T-helper 2 cell treated with Interferon-gamma antibody and Interleukin-4, amounts not matched to agents 5 μg/mL and 100 μg/mL, for 36 hours (primary cell): ENCODE results near the gene CNGA1.
A peak's percentile ranks its signal among the peaks of the same experiment; 100 is the strongest.

Source experiments
- DNase-seq: peaks from one replicate; pipeline ENCODE4 v3.0.0; 2021; ENCODE audit warnings: low spot score
- H3K27ac Mint-ChIP-seq: one replicate; pipeline ENCODE4 v1.8.0; 2021; ENCODE audit warnings: mild to moderate bottlenecking, mixed read lengths
- H3K27me3 Mint-ChIP-seq: one replicate; pipeline ENCODE4 v1.8.0; 2021; ENCODE audit warnings: low read depth, mixed read lengths
- H3K36me3 Mint-ChIP-seq: one replicate; pipeline ENCODE4 v1.8.0; 2021; ENCODE audit warnings: low read depth, mixed read lengths
- H3K4me1 Mint-ChIP-seq: one replicate; pipeline ENCODE4 v1.8.0; 2021; ENCODE audit warnings: low read depth, mixed read lengths
- H3K4me3 Mint-ChIP-seq: one replicate; pipeline ENCODE4 v1.8.0; 2022; ENCODE audit warnings: mild to moderate bottlenecking, moderate library complexity, mixed read lengths
- H3K9me3 Mint-ChIP-seq: one replicate; pipeline ENCODE4 v1.8.0; 2021; ENCODE audit warnings: mixed read lengths

CNGA1 gene

GRCh38 chr4:48016141-48017107, at the start of gene CNGA1, which contains the start of gene NIPAL1:
Gene CNGA1 (minus strand): TSS chr4:48016681. CDS start chr4:47952689, 63,992 bp downstream.
Gene NIPAL1 (plus strand): TSS chr4:48016772. CDS start chr4:48016840, 68 bp downstream.
- H3K36me3 Mint-ChIP-seq, result no peaks in the 10 kb centered on the region
- peak within 1 kb of the TSS; percentile 71 for H3K4me3 Mint-ChIP-seq
- peak; percentile 51 for DNase-seq
- H3K9me3 Mint-ChIP-seq, result peaks cover 2% of the 10 kb centered on the region
- H3K4me1 Mint-ChIP-seq, result peaks cover 13% of the 10 kb centered on the region
- no peak within 1 kb of the TSS for H3K27ac Mint-ChIP-seq
- H3K27me3 Mint-ChIP-seq, result peaks cover 45% of the 10 kb centered on the region

- Mint-ChIP-seq H3K36me3 (no peaks in the 10 kb centered on the region), H3K4me3 (no peak overlapping the region), H3K27me3 (no peaks in the 10 kb centered on the region), H3K4me1 (no peaks in the 10 kb centered on the region), H3K27ac (no peak overlapping the region), H3K9me3 (peaks cover 7% of the 10 kb centered on the region)
- no peak for DNase-seq
These were observed 49.1 kb upstream of the CNGA1 start for GRCh38 chr4:48065587-48066052.

GRCh38 chr4:48064349-48064748, 47.9 kb upstream of the CNGA1 start:
- H3K4me1 Mint-ChIP-seq, result no peaks in the 10 kb centered on the region
- H3K4me3 Mint-ChIP-seq, result no peak overlapping the region
- H3K9me3 Mint-ChIP-seq, result peaks cover 17% of the 10 kb centered on the region
- DNase-seq, result no peak
- no peak overlapping the region for H3K27ac Mint-ChIP-seq
- H3K36me3 Mint-ChIP-seq, result no peaks in the 10 kb centered on the region
- H3K27me3 Mint-ChIP-seq, result peaks cover 5% of the 10 kb centered on the region

- H3K27ac Mint-ChIP-seq, result no peak overlapping the region
- H3K9me3 Mint-ChIP-seq, result peaks cover 20% of the 10 kb centered on the region
- H3K27me3 Mint-ChIP-seq, result peaks cover 7% of the 10 kb centered on the region
- no peaks in the 10 kb centered on the region for H3K36me3 Mint-ChIP-seq
- H3K4me3 Mint-ChIP-seq, result no peak overlapping the region
- no peaks in the 10 kb centered on the region for H3K4me1 Mint-ChIP-seq
- DNase-seq, result no peak
These were observed 42.4 kb upstream of the CNGA1 start for GRCh38 chr4:48058617-48059530.

- DNase-seq, result no peak
- Mint-ChIP-seq H3K9me3 (no peaks in the 10 kb centered on the region), H3K27ac (no peak overlapping the region), H3K36me3 (no peaks in the 10 kb centered on the region), H3K4me1 (peaks cover 14% of the 10 kb centered on the region), H3K4me3 (no peak overlapping the region), H3K27me3 (peaks cover 52% of the 10 kb centered on the region)
These were observed 34.6 kb upstream of the CNGA1 start for GRCh38 chr4:48051078-48051477.

- DNase-seq, result no peak
- H3K27ac Mint-ChIP-seq, result no peak overlapping the region
- peaks cover 18% of the 10 kb centered on the region for H3K4me1 Mint-ChIP-seq
- peaks cover 66% of the 10 kb centered on the region for H3K27me3 Mint-ChIP-seq
- H3K9me3 Mint-ChIP-seq, result no peaks in the 10 kb centered on the region
- no peak overlapping the region for H3K4me3 Mint-ChIP-seq
- H3K36me3 Mint-ChIP-seq, result no peaks in the 10 kb centered on the region
These were observed 33.0 kb upstream of the CNGA1 start for GRCh38 chr4:48049483-48049882.

- Mint-ChIP-seq H3K4me3 (no peak overlapping the region), H3K36me3 (no peaks in the 10 kb centered on the region)
These were observed 31.4 kb upstream of the CNGA1 start for GRCh38 chr4:48047896-48048295.

GRCh38 chr4:48047421-48047844, 31.0 kb upstream of the CNGA1 start:
- Mint-ChIP-seq H3K4me3 (peak overlapping the region; percentile 51), H3K36me3 (no peaks in the 10 kb centered on the region), H3K9me3 (no peaks in the 10 kb centered on the region), H3K27ac (no peak overlapping the region), H3K4me1 (peaks cover 26% of the 10 kb centered on the region), H3K27me3 (peaks cover 85% of the 10 kb centered on the region)
- peak; percentile 73 for DNase-seq

More at GRCh38 chr4:48047896-48048295, 31.4 kb upstream of the CNGA1 start:
- DNase-seq, result no peak
- H3K4me1 Mint-ChIP-seq, result peaks cover 24% of the 10 kb centered on the region
- H3K27ac Mint-ChIP-seq, result no peak overlapping the region
- no peaks in the 10 kb centered on the region for H3K9me3 Mint-ChIP-seq
- H3K27me3 Mint-ChIP-seq, result peaks cover 80% of the 10 kb centered on the region

GRCh38 chr4:48046059-48046458, 29.6 kb upstream of the CNGA1 start:
- H3K27ac Mint-ChIP-seq, result no peak overlapping the region
- H3K9me3 Mint-ChIP-seq, result no peaks in the 10 kb centered on the region
- H3K4me1 Mint-ChIP-seq, result peaks cover 26% of the 10 kb centered on the region
- no peak overlapping the region for H3K4me3 Mint-ChIP-seq
- no peaks in the 10 kb centered on the region for H3K36me3 Mint-ChIP-seq
- no peak for DNase-seq
- H3K27me3 Mint-ChIP-seq, result peaks cover 93% of the 10 kb centered on the region

- H3K9me3 Mint-ChIP-seq, result no peaks in the 10 kb centered on the region
- no peak overlapping the region for H3K4me3 Mint-ChIP-seq
- peaks cover 79% of the 10 kb centered on the region for H3K27me3 Mint-ChIP-seq
- H3K36me3 Mint-ChIP-seq, result no peaks in the 10 kb centered on the region
- peaks cover 26% of the 10 kb centered on the region for H3K4me1 Mint-ChIP-seq
- no peak for DNase-seq
- no peak overlapping the region for H3K27ac Mint-ChIP-seq
These were observed 27.8 kb upstream of the CNGA1 start for GRCh38 chr4:48044298-48044697.

- Mint-ChIP-seq H3K27ac (no peak overlapping the region), H3K27me3 (peaks cover 73% of the 10 kb centered on the region), H3K4me3 (no peak overlapping the region), H3K9me3 (no peaks in the 10 kb centered on the region), H3K4me1 (peaks cover 26% of the 10 kb centered on the region), H3K36me3 (no peaks in the 10 kb centered on the region)
- DNase-seq, result no peak
These were observed 27.0 kb upstream of the CNGA1 start for GRCh38 chr4:48043504-48043903.

GRCh38 chr4:48042979-48043461, 26.5 kb upstream of the CNGA1 start:
- no peak for DNase-seq
- H3K36me3 Mint-ChIP-seq, result no peaks in the 10 kb centered on the region
- H3K9me3 Mint-ChIP-seq, result no peaks in the 10 kb centered on the region
- H3K27me3 Mint-ChIP-seq, result peaks cover 71% of the 10 kb centered on the region
- H3K4me3 Mint-ChIP-seq, result no peak overlapping the region
- H3K4me1 Mint-ChIP-seq, result peaks cover 23% of the 10 kb centered on the region
- no peak overlapping the region for H3K27ac Mint-ChIP-seq

GRCh38 chr4:48041535-48042137, 25.2 kb upstream of the CNGA1 start:
- peaks cover 60% of the 10 kb centered on the region for H3K27me3 Mint-ChIP-seq
- H3K27ac Mint-ChIP-seq, result no peak overlapping the region
- H3K4me1 Mint-ChIP-seq, result peaks cover 14% of the 10 kb centered on the region

More at GRCh38 chr4:48041535-48042137, 25.2 kb upstream of the CNGA1 start:
- DNase-seq, result no peak
- no peaks in the 10 kb centered on the region for H3K36me3 Mint-ChIP-seq
- no peak overlapping the region for H3K4me3 Mint-ChIP-seq
- peaks cover 3% of the 10 kb centered on the region for H3K9me3 Mint-ChIP-seq
